Neural cell (in vitro differentiated cells): Measurements from ENCODE around the gene PRKCA. TPM values are rescaled to one million over a fixed set of nuclear protein-coding genes. Genes with fewer than 3 reads are reported as not detected.

ENCODE experiments used
- H2AFZ ChIP-seq: fragments of 200-600, 300-800 bp; sonication (generic), shearing (Covaris generic); 2 replicates; pipeline ENCODE4 v1.6.0; 2014; ENCODE audit warnings: low read depth, mild to moderate bottlenecking, antibody characterized with exemption, low read length, moderate library complexity
- H3F3A ChIP-seq: fragments of 200-600 bp; shearing (Covaris generic); 2 replicates; pipeline ENCODE4 v1.6.1; 2016; ENCODE audit warnings: mild to moderate bottlenecking, moderate library complexity, mixed read lengths, antibody characterized with exemption, low read length; ENCODE audit not compliant: insufficient read depth, poor library complexity, severe bottlenecking
- H3K27ac ChIP-seq: fragments of 200-600, 300-800 bp; sonication (generic), shearing (Covaris generic); 2 replicates; pipeline ENCODE4 v1.5.1; 2014; ENCODE audit warnings: mild to moderate bottlenecking, low read length, moderate library complexity
- H3K27me3 ChIP-seq: fragments of 300-800, 200-600 bp; sonication (generic), shearing (Covaris generic); 2 replicates; pipeline ENCODE4 v1.6.0; 2014; ENCODE audit warnings: mild to moderate bottlenecking, low read depth, low read length, moderate library complexity; ENCODE audit not compliant: insufficient read depth
- H3K36me3 ChIP-seq: fragments of 300-800, 200-600 bp; sonication (generic), shearing (Covaris generic); 2 replicates; pipeline ENCODE4 v1.5.1; 2014; ENCODE audit warnings: mild to moderate bottlenecking, antibody characterized with exemption, low read length, moderate library complexity; ENCODE audit not compliant: insufficient read depth
- H3K4me2 ChIP-seq: fragments of 300-800, 200-600 bp; sonication (generic), shearing (Covaris generic); 2 replicates; pipeline ENCODE4 v1.6.0; 2014; ENCODE audit warnings: mild to moderate bottlenecking, low read length
- H3K4me3 ChIP-seq: fragments of 300-800, 200-600 bp; sonication (generic), shearing (Covaris generic); 2 replicates; pipeline ENCODE4 v1.5.1; 2014; ENCODE audit warnings: mild to moderate bottlenecking, low read length, moderate library complexity
- H3K79me2 ChIP-seq: fragments of 200-600 bp; shearing (Covaris generic); replicated peaks from 2 replicates; pipeline ENCODE4 v1.6.0; 2014; ENCODE audit warnings: mild to moderate bottlenecking, low read length, moderate library complexity; ENCODE audit not compliant: insufficient read depth
- H3K9ac ChIP-seq: fragments of 300-800, 200-600 bp; sonication (generic), shearing (Covaris generic); 2 replicates; pipeline ENCODE4 v1.6.1; 2016; ENCODE audit warnings: mild to moderate bottlenecking, low read length, mixed read lengths
- H3K9me2 ChIP-seq: fragments of 200-600 bp; shearing (Covaris generic); 2 replicates; pipeline ENCODE4 v1.6.1; 2016; ENCODE audit warnings: mild to moderate bottlenecking, low read length, mixed read lengths; ENCODE audit not compliant: insufficient read depth
- H3K9me3 ChIP-seq: fragments of 200-600, 300-800 bp; sonication (generic), shearing (Covaris generic); 2 replicates; pipeline ENCODE4 v1.6.1; 2016; ENCODE audit warnings: mild to moderate bottlenecking, mixed run types, low read length, moderate library complexity, mixed read lengths
- H4K20me1 ChIP-seq: fragments of 200-600 bp; shearing (Covaris generic); 2 replicates; pipeline ENCODE4 v1.6.1; 2016; ENCODE audit warnings: mild to moderate bottlenecking, mixed run types; ENCODE audit not compliant: insufficient read depth
- EP300 ChIP-seq: fragments of 450-650 bp; conservative IDR thresholded peaks from 2 replicates; pipeline ENCODE4 v1.6.1; 2014; ENCODE audit warnings: antibody characterized with exemption, mild to moderate bottlenecking, moderate library complexity; ENCODE audit not compliant: poor library complexity, severe bottlenecking
- EZH2 ChIP-seq: fragments of 200-600, 300-800 bp; shearing (Covaris generic), sonication (generic); IDR thresholded peaks from 2 replicates; pipeline ENCODE4 v1.6.1; 2014; ENCODE audit warnings: antibody characterized with exemption, low read length, borderline replicate concordance, mild to moderate bottlenecking; ENCODE audit not compliant: insufficient read depth, poor library complexity, severe bottlenecking
- MXI1 ChIP-seq: fragments of 450-650 bp; conservative IDR thresholded peaks from 2 replicates; pipeline ENCODE4 v1.6.1; 2014; ENCODE audit warnings: antibody characterized with exemption, mild to moderate bottlenecking; ENCODE audit not compliant: poor library complexity, severe bottlenecking
- POLR2AphosphoS5 ChIP-seq: IDR thresholded peaks from 2 replicates; pipeline ENCODE4 v1.6.1; 2012
- RAD21 ChIP-seq: fragments of 450-650 bp; conservative IDR thresholded peaks from 2 replicates; pipeline ENCODE4 v1.6.1; 2014; ENCODE audit warnings: antibody characterized with exemption, mild to moderate bottlenecking, moderate library complexity
- SMC3 ChIP-seq: fragments of 450-650 bp; conservative IDR thresholded peaks from 2 replicates; pipeline ENCODE4 v1.6.1; 2014; ENCODE audit warnings: antibody characterized with exemption, mild to moderate bottlenecking, moderate library complexity; ENCODE audit not compliant: poor library complexity
- TAF1 ChIP-seq: IDR thresholded peaks from 2 replicates; pipeline ENCODE4 v1.6.1; 2012; ENCODE audit warnings: low read depth
- polyA plus RNA-seq: library from polyadenylated mRNA; depleted of rRNA; stranded (reverse); fragments of >200 nt; gene quantifications from 2 replicates; pipeline ENCODE4 v1.2.3, GENCODE V29; 2014
- TF ChIP-seq, protein P1 (sequence below): fragments of 450-650 bp; IDR thresholded peaks from 2 replicates; pipeline ENCODE4 v1.5.1; 2014; ENCODE audit warnings: antibody characterized with exemption, mild to moderate bottlenecking, moderate library complexity; ENCODE audit not compliant: poor library complexity, severe bottlenecking
- TF ChIP-seq, protein P2 (sequence below): IDR thresholded peaks from 2 replicates; pipeline ENCODE4 v1.6.1; 2012; ENCODE audit warnings: borderline replicate concordance

The PRKCA gene
- polyA plus RNA-seq, 1 donor from 2014 or later = 5.9 TPM

DNA sequence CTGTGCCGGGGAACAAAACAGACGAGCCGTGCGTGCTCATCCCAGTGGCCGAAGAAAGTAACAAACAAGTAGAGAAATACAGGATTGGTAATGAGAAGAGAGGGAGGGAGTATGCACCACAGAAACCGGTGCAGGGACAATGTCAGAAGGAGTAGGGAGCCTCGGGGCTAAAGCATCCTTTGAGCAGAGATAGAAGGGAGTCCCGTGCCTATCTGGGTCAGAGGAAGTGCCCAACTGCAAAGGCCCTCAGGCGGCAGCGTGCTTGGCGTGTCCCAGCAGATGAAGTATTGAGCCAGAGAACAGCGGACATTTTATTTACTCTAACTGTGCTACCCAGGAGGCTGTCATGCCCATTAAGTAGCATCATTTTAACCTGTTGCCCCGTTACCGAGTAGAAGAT lies 417.6 kb downstream of the PRKCA start:
- Histone ChIP-seq H3K27ac (no peak overlapping the region), H3K9ac (no peak overlapping the region), H3K79me2 (no peaks in the 10 kb centered on the region), H3F3A (peaks cover 5% of the 10 kb centered on the region), H4K20me1 (no peaks in the 10 kb centered on the region), H3K4me3 (no peak overlapping the region), H3K27me3 (no peaks in the 10 kb centered on the region), H2AFZ (no peak overlapping the region), H3K9me3 (no peaks in the 10 kb centered on the region), H3K9me2 (no peaks in the 10 kb centered on the region), H3K4me2 (no peak overlapping the region), H3K36me3 (no peaks in the 10 kb centered on the region)
- no peak for TF ChIP-seq TAF1
- no peak for TF ChIP-seq EZH2
- TF ChIP-seq POLR2AphosphoS5 = no peak
- no peak for TF ChIP-seq EP300
- TF ChIP-seq RAD21 = no peak
- TF ChIP-seq SMC3 = no peak
- no peak for TF ChIP-seq MXI1
- TF ChIP-seq, protein P1, sequence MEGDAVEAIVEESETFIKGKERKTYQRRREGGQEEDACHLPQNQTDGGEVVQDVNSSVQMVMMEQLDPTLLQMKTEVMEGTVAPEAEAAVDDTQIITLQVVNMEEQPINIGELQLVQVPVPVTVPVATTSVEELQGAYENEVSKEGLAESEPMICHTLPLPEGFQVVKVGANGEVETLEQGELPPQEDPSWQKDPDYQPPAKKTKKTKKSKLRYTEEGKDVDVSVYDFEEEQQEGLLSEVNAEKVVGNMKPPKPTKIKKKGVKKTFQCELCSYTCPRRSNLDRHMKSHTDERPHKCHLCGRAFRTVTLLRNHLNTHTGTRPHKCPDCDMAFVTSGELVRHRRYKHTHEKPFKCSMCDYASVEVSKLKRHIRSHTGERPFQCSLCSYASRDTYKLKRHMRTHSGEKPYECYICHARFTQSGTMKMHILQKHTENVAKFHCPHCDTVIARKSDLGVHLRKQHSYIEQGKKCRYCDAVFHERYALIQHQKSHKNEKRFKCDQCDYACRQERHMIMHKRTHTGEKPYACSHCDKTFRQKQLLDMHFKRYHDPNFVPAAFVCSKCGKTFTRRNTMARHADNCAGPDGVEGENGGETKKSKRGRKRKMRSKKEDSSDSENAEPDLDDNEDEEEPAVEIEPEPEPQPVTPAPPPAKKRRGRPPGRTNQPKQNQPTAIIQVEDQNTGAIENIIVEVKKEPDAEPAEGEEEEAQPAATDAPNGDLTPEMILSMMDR = no peak
- TF ChIP-seq, protein P2, sequence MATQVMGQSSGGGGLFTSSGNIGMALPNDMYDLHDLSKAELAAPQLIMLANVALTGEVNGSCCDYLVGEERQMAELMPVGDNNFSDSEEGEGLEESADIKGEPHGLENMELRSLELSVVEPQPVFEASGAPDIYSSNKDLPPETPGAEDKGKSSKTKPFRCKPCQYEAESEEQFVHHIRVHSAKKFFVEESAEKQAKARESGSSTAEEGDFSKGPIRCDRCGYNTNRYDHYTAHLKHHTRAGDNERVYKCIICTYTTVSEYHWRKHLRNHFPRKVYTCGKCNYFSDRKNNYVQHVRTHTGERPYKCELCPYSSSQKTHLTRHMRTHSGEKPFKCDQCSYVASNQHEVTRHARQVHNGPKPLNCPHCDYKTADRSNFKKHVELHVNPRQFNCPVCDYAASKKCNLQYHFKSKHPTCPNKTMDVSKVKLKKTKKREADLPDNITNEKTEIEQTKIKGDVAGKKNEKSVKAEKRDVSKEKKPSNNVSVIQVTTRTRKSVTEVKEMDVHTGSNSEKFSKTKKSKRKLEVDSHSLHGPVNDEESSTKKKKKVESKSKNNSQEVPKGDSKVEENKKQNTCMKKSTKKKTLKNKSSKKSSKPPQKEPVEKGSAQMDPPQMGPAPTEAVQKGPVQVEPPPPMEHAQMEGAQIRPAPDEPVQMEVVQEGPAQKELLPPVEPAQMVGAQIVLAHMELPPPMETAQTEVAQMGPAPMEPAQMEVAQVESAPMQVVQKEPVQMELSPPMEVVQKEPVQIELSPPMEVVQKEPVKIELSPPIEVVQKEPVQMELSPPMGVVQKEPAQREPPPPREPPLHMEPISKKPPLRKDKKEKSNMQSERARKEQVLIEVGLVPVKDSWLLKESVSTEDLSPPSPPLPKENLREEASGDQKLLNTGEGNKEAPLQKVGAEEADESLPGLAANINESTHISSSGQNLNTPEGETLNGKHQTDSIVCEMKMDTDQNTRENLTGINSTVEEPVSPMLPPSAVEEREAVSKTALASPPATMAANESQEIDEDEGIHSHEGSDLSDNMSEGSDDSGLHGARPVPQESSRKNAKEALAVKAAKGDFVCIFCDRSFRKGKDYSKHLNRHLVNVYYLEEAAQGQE = no peak

DNA sequence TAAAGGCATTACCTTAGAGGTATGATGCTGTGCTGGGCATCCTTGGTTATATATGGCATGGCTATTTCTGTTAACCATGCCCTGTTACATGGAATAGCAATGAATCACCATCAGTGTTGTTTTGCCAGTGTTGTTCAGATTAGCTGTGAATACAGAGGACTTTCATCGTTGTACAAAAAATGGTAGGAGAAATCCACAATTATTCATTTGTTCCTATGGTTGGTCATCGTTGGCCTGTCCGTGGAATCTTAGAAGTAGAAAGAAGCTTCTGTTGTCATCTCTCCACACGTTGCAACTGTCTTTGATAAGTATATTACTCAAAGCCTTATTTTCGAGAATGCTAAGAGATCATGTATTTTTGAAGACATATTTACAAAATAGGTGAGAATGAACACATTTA lies 418.2 kb downstream of the PRKCA start:
- Histone ChIP-seq H3K4me3 (no peak overlapping the region), H3K79me2 (no peaks in the 10 kb centered on the region), H3K9me3 (no peaks in the 10 kb centered on the region), H2AFZ (no peak overlapping the region), H3K36me3 (no peaks in the 10 kb centered on the region), H3K4me2 (no peak overlapping the region), H3K9ac (no peak overlapping the region), H3K27ac (no peak overlapping the region), H3K9me2 (no peaks in the 10 kb centered on the region), H3F3A (peaks cover 5% of the 10 kb centered on the region), H3K27me3 (no peaks in the 10 kb centered on the region), H4K20me1 (no peaks in the 10 kb centered on the region)
- TF ChIP-seq RAD21 = no peak
- no peak for TF ChIP-seq EP300
- TF ChIP-seq, protein P2 = no peak
- TF ChIP-seq TAF1 = no peak
- no peak for TF ChIP-seq POLR2AphosphoS5
- TF ChIP-seq EZH2 = no peak
